Measurements from ENCODE around the gene ZNF853.

- TF ChIP-seq, protein P1, sequence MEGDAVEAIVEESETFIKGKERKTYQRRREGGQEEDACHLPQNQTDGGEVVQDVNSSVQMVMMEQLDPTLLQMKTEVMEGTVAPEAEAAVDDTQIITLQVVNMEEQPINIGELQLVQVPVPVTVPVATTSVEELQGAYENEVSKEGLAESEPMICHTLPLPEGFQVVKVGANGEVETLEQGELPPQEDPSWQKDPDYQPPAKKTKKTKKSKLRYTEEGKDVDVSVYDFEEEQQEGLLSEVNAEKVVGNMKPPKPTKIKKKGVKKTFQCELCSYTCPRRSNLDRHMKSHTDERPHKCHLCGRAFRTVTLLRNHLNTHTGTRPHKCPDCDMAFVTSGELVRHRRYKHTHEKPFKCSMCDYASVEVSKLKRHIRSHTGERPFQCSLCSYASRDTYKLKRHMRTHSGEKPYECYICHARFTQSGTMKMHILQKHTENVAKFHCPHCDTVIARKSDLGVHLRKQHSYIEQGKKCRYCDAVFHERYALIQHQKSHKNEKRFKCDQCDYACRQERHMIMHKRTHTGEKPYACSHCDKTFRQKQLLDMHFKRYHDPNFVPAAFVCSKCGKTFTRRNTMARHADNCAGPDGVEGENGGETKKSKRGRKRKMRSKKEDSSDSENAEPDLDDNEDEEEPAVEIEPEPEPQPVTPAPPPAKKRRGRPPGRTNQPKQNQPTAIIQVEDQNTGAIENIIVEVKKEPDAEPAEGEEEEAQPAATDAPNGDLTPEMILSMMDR (IDR thresholded peaks at IDR 0.05): no peak
- TF ChIP-seq POLR2A (IDR thresholded peaks at IDR 0.05): no peak
Observed at GRCh38 chr7:6589151-6589828, 26.1 kb upstream of the ZNF853 start.
